ENCODE data around the gene HORMAD2.

- TF ChIP-seq CTCF (conservative IDR thresholded peaks at IDR 0.05): no peak
- TF ChIP-seq EZH2 (IDR thresholded peaks at IDR 0.05; ENCODE audit: low read depth): no peak
Observed at GRCh38 chr22:30191040-30191701, 110.9 kb downstream of the HORMAD2 start.
